SK-N-SH treated with all-trans-retinoic acid at 6 μM for 48 hours (cell line): ENCODE measurements around the gene STK40.

Source experiments
- OSR1 ChIP-seq: fragments of 250-450 bp; sonication (Bioruptor Pico); IDR thresholded peaks from 2 replicates; pipeline ENCODE4 v1.8.0; 2022; ENCODE audit warnings: moderate library complexity, mild to moderate bottlenecking, inconsistent platforms
- PPARA ChIP-seq: fragments of 250-450 bp; sonication (Bioruptor Pico); IDR thresholded peaks from 2 replicates; pipeline ENCODE4 v1.5.0; 2020; ENCODE audit warnings: mild to moderate bottlenecking, borderline replicate concordance

DNA sequence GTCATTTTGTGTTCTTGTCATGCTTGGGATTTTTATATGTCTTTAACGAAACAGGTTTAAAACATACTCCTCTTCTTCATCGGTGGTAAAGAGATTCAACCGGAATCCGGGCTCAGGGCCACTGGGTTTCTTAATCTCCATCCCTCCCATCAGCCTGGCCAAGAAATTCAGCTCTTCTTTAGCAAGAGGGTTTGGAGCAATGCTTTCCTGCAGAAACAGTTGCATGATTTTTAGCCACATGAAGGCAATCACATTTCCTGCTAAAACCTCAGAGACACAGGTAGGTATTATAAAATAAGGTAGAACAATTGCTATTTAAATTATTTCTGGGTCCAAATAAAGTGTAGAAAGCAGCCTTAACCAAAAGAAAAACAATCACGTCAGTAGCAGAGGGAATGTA, 34.7 kb upstream of the STK40 start:
- no peak for TF ChIP-seq PPARA (CRISPR knock-in tag)
- TF ChIP-seq OSR1 (CRISPR knock-in tag) = no peak
